AG04449 (cell line): ENCODE measurements around the gene NUP214.
"Not testable (repeated sequence)": the region's sequence is repeated elsewhere in the genome, so short reads cannot be mapped to it uniquely, and the experiment has no call there.

ENCODE experiments used
- CTCF ChIA-PET: fragments of 350-600 bp; formaldehyde crosslinking; extraction: SDS; loops from one replicate; lab custom pipeline; 2021; ENCODE audit warnings: antibody characterized with exemption; lab: Yijun Ruan, JAX
- POLR2A ChIA-PET: fragments of 400-600, 350-600 bp; formaldehyde crosslinking; extraction: SDS; loops from one replicate; lab custom pipeline; 2020; ENCODE audit warnings: antibody characterized with exemption, inconsistent platforms; lab: Yijun Ruan, JAX
- DNase-seq: peaks from one replicate; pipeline ENCODE4 v3.0.0-alpha.2; 2010; ENCODE audit warnings: low read depth, low spot score
- H3K4me3 ChIP-seq: 2 replicates; pipeline ENCODE4 v1.5.1; 2011; ENCODE audit warnings: low read depth, mild to moderate bottlenecking, control low read depth, low read length
- CTCF ChIP-seq: IDR thresholded peaks from one replicate; pipeline ENCODE4 v1.5.1; 2011; ENCODE audit warnings: mild to moderate bottlenecking, moderate library complexity, low read length, control low read depth, inconsistent platforms; ENCODE audit not compliant: insufficient read depth; ENCODE audit errors: missing control alignments

The NUP214 gene

DNA sequence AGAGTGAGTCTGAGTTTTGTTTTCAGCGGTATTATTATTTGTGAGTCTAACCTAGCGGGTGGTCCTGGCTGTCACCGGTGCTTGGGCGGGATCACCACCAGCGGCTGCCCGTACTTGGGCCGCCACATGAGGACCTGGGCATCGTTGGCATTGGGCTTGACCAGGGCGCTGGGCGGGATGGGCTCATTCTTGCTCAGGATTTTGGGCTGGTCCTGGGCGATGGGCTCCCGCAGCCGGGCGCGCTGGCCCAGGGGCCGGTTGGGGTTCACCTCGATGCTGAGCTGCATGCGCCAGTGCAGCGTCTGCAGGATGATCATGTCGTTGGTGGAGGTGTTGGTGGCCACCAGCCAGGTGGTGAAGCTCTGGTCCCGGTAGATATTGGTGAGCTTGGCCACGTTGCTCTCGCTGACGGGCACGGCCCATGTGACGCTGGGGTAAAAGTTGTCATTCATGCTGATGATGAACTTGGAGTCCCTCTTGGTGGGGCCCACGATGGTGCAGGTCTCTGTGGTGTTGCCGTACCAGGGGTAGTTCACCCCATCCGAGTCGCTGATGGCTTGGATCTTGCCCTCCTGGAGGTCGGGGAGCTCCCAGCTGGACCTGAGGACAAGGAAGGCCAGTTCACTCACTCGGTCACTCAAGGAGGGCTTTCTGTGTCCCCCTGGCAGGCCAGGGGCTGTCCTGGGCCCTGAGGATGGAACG, 135.5 kb downstream of the NUP214 start:
- no peak for DNase-seq
- no peak overlapping the region for H3K4me3 ChIP-seq
- CTCF ChIA-PET: no interaction called here
- POLR2A ChIA-PET: no interaction called here
- no peak for TF ChIP-seq CTCF

DNA sequence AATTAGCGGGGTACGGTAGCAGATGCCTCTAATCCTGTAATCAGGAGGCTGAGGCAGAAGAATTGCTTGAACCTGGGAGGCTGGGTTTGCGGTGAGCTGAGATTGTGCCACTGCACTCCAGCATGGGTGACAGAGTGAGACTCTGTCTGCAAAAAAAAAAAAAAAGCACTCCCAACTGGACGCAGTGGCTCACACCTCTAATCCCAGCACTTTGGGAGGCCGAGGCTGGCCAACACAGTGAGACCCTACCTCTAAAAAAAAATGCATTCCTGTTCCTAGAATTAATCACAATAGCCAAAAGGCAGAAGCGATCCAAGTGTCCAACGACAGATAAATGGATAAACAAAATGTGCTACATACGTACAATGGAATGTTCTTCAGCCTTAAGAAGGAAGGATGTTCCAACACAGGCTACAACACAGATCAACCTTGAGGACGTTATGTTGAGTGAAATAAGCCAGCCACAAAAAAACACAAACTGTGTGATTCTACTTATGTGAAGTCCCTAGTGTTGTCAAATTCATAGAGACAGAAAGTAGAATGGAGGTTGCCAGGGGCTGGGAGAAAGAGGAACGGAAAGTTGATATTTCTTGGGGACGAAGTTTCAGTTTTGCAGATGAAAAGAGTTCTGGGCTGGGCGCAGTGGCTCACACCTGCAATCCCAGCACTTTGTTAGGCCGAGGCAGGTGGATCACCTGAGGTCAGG, 137.1 kb downstream of the NUP214 start:
- no peak overlapping the region for H3K4me3 ChIP-seq
- TF ChIP-seq CTCF: no peak
- no peak for DNase-seq
- CTCF ChIA-PET: no interaction called here
- POLR2A ChIA-PET: no interaction called here

- H3K4me3 ChIP-seq, DNase-seq, POLR2A ChIA-PET: not testable (repeated sequence)
- CTCF ChIA-PET: interaction anchor here (1.0 kb wide), 1 partner anchor 9 kb away, joined by 3 read pairs; no protein-coding TSS in a partner anchor
These were observed 137.6 kb downstream of the NUP214 start for GRCh38 chr9:131263033-131263343.

DNA sequence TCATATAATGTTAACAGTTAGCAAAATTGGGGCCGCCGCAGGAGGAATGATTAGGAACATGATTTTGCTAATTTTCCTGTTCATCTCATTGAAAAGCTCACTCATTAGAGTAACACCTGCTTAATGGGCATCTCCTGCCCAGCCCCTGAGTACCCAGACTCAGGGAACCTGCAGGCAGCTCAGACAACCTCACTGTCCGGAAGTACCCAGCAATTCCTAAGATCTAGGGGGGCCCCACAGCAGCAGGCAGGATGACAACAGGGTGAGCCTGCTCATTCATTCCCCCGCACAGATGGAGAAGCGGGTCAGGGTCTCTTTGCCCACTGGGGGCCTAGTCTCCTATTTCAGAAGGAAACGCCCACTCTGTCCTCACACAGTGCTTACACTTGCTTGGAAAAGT, 138.3 kb downstream of the NUP214 start:
- no peak for DNase-seq
- H3K4me3 ChIP-seq: no peak overlapping the region
- ChIA-PET CTCF (interaction anchor here (1.0 kb wide), 1 partner anchor 10 kb away, joined by 3 read pairs; no protein-coding TSS in a partner anchor), POLR2A (no interaction called here)
- no peak for TF ChIP-seq CTCF

DNA sequence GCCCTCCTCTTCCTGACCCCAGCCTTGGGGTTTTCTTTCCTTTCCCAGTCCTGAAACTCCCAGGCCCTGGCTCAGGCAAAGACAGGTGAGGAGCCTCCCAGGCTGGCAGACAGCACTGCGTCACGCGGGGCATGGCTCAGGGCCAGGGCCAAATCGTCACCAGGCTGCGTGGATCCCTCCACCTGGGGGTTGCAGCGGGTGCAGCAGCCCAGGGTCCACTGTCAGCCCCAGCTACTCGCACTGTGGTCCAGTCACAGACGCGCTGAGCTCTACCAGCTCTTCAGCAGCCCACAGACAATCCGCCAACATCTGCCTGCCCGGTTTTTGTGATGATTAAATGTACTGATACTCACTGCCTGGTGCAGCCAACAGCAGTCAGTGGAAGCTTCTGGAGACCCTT, 138.8 kb downstream of the NUP214 start:
- ChIA-PET POLR2A (no interaction called here), CTCF (interaction anchor here (1.0 kb wide), 1 partner anchor 10 kb away, joined by 3 read pairs; no protein-coding TSS in a partner anchor)
- H3K4me3 ChIP-seq: no peak overlapping the region
- DNase-seq: no peak
- TF ChIP-seq CTCF: no peak

DNA sequence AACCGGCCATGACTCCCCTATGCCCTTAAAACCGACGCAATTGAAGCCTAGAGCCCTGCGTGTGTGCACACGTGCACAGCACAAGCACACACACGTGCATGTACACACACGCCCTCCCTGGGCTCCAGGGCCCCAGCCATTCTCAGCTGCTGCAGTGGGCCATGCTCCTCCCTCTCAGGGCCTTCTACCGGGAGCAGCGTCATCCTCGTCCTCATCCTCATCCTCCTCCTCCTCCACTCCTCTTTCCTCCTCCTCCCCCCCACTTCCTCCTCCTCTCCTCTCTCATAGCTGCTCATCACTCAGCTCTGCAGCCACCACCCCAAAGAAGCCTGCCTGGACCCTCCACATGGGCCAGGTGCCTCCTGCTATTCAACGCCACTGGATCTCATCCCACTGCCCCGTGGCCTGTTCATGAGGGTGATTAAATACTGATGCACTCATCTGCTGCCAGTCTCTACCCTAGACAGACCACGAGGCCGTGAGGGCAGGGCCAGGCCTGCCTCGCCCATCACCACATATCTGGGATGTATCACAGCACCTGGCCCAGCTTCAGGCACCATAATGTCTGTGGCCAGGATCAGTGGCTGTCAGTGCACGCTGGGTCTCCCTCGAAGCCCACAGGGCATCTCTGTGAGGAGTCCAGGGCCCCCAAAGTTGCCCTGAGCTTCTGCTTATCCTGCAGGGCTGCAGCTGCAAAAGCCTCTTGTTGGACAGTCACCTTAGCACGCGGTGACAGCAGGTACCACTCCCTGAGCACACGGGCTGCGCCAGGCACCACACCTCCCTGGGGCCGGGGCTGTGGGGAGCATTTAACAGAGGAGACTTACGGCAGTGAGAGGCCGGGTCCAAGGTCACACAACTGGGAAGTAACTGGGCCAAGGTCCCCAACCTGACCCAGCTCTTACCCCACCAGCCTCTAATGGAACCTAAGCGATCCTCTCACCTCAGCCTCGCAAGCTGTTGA, 141.2 kb downstream of the NUP214 start:
- H3K4me3 ChIP-seq: no peak overlapping the region
- ChIA-PET CTCF (no interaction called here), POLR2A (no interaction called here)
- TF ChIP-seq CTCF: no peak
- no peak for DNase-seq
